Measurements from ENCODE around the gene COX17. TPM values are rescaled to one million over a fixed set of nuclear protein-coding genes. Genes with fewer than 3 reads are reported as not detected.

COX17 gene
- 15.3 and 16.5 TPM in 2 replicates for total RNA-seq

GRCh38 chr3:119676771-119677640, at the start of gene COX17:
COX17 (minus strand) TSS chr3:119677406; CDS start chr3:119677310, 96 bp downstream.

GRCh38 chr3:119702530-119703527, 25.6 kb upstream of the COX17 start, which contains the start of gene CFAP91:
CFAP91 (plus strand) TSS chr3:119703022; CDS start chr3:119703099, 77 bp downstream.

GRCh38 chr3:119660474-119661440, 16.4 kb downstream of the COX17 start, which contains the start of gene POPDC2:
POPDC2 (minus strand) TSS chr3:119660589; CDS start chr3:119660423, 166 bp downstream.

Other genes starting within 250 kb of the COX17 start
- 41.5 and 45.4 TPM in 2 replicates for gene TMEM39A, start 213.8 kb downstream of the COX17 start, total RNA-seq
- gene POGLUT1, start 208.4 kb downstream of the COX17 start, total RNA-seq, result 20.3 and 21.7 TPM in 2 replicates
- gene TIMMDC1, start 178.9 kb downstream of the COX17 start, total RNA-seq, result 54.0 and 58.6 TPM in 2 replicates
- gene CD80, start 117.8 kb downstream of the COX17 start, total RNA-seq, result not detected in 2 replicates
- 4.3 and 7.3 TPM in 2 replicates for gene ADPRH, start 97.9 kb downstream of the COX17 start, total RNA-seq
- gene PLA1A, start 79.5 kb downstream of the COX17 start, total RNA-seq, result 0.13 and 0.22 TPM in 2 replicates
- 0.43 TPM in 1 of 2 replicates, not detected in the other for gene POPDC2, start 16.8 kb downstream of the COX17 start, total RNA-seq
- 0.13 and 0.29 TPM in 2 replicates for gene CFAP91, start 25.6 kb upstream of the COX17 start, total RNA-seq
- gene NR1I2, start 104.7 kb upstream of the COX17 start, total RNA-seq, result not detected in 2 replicates

Measured in thoracic aorta endothelial cell (primary cell).